NOMO-1 treated with dmso at 0.1 percent for 144 hours (cell line): ENCODE data around the gene COL4A2.
A peak's percentile ranks its signal among the peaks of the same experiment; 100 is the strongest.

ENCODE experiments used
- DNase-seq: peaks from one replicate; lab custom pipeline; 2025; ENCODE audit not compliant: unreplicated experiment; lab: John Stamatoyannopoulos, UW

COL4A2 gene

DNA sequence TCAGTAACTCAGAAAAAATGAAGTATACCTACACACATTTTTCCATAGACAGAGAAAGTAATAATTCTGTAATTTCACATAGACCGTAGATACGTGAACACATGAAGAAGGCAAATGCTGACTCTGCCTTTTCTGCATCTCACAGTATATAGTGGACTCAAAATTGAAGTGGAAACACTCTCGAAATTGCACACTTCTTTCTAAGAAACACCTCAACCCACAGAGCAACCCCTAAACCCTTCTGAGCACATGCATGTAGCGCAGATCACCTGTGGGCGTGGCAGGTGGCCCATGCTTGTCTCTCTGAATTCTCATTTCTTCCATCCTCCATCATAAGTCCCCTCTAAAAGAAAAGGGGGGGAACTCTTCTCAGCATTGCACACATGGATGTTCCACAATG is 34.9 kb upstream of the COL4A2 start:
- no peak for DNase-seq

DNA sequence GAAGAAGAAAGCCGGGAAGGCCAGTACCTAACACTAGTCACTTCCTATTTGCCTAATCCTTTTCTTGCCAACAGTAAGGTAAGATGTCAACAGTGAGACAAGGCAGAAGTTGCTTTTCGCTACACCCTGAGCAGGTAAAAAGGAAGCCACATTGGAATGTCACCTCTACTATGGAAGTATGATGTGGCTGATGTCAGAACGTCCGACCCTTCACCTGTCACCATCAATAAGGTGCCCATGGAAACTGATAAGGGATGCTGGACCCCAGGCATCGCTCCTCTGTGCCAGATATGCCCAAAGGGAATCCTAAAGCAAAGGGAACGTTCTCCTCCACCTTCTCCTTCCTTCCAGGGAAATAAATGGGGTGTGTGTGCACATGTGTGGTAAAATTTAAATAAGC is 34.4 kb upstream of the COL4A2 start:
- no peak for DNase-seq

DNA sequence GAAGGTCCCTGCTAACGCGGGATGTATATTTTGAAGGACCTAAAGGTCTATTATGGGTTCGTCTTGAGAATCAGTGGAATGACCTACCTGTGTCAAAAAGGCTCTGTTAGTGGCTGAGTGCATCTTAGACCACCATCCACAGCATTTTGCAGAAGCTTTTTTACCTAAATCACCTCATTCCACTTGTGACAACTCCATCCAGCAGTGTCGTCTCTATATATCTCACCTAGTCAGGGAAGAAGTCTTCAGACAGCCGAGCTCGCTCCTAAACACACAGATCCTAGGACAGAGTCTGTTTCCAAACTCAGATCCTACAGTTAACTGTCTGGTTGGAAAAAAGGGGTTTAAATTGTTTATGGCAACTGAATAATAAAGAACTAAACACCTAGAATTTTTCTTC is 33.8 kb upstream of the COL4A2 start:
- no peak for DNase-seq

DNA sequence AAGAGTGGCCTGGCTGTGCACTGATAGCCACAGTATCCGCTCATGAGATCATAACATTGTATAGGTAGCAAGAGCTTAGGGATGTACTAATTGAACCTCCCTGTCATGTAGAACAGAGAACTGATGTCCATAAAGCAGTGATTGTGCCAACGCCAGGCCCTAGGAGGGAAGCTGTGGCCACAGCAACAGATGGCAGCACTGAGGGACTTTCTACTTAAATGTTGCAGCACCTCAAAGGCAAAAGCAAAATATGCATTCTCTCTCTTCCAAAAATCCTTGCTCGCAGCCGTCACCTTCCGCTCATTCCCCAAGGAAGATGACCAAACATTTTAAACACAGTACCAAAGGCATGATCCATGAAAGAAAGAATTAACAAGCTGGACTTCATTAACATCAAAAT is 32.4 kb upstream of the COL4A2 start:
- DNase-seq: no peak

- no peak for DNase-seq
Observed at GRCh38 chr13:110275931-110276552, 31.0 kb upstream of the COL4A2 start.

DNA sequence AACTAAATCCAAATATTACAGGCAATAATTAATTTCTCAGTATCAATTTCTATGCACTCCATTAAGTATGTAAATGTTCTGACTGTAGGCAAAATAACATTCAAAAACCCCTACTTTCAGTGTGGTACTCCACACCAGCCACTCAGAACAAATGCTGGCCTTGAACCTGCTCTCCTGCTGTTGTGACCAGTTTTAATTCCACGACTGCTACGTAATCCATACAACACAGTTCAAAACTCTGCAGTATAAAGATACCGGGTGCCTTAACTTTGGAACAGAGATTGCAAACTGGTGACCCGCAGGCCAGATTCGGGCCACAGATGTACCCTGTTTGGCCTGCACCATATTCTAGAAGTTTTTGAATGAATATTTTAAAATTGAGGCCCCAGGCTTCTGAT is 30.5 kb upstream of the COL4A2 start:
- DNase-seq: no peak

DNA sequence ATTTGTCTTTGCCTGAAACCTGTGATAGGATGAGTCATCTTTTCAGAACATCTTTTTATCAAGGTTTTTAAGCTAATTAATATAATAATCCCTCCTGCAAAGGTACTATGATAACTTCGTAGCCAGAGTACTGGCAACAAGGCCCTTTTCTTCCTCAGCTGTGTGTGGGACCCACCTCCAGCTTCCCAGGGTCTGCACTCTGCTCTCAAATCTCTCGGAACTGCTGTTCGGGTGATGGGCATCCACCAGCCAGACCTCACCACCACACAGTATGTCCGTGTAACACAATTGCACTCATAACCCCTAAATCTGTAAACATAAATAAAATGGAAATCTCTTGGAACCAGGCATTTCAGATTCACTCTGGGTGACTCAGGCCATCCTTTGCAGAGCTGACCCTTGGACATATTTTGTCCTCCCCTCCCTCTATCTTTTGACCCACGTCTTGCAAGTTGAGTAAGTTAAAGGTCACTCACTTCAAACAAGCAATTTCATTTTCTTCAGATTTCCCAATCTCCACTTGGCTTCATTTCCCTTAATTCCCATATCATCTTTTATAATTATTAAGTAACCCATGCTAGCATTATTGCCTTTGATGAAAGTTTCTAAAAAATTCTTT is 29.6 kb upstream of the COL4A2 start:
- DNase-seq: no peak

GRCh38 chr13:110278859-110279258 is 28.2 kb upstream of the COL4A2 start:
- DNase-seq: no peak

DNA sequence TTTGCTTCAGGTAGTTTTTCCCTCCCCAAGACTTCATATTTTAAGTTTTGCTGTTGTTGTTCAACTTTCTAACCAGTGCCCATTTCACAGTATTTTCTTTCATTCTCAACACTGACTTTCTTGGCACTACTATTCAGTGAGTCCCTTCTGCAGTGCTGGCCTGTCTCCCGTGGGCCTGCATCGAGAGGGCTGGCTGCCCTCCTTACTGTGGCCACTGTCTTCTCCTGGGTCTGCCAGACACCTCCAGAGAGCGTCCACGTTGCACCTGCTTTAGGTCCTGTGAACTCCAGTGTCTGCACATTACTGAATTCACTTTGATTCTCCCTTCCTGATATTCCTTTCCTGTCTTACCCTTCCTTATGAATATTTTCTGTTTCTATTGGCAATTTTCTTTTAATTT is 27.4 kb upstream of the COL4A2 start:
- no peak for DNase-seq

DNA sequence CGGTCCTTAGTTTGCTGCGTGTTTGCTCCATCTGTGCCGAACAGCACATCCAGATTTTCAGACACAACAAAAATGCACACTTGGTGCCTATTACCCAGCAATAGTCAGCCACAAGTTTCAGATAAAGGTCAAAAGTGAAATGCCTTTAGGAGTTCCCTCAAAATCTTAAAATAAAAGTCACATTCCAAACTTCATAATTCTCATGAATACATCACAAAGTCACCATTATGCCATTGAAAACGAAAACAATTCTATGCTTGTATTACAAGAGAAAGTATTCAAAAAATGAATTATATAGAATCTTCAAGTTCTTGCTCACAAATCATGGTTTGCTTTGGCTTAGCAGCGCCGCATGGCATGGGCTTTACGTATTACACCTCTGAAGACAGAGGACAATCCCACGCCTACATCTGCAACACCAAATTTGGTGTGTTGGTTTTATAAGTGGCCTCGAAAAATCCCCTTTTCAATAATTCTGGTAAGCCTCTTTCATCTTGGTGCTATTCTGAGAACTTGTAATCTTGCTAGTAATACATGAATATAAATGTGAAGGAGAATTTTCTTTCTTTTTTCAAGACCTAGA is 26.8 kb upstream of the COL4A2 start:
- no peak for DNase-seq

DNA sequence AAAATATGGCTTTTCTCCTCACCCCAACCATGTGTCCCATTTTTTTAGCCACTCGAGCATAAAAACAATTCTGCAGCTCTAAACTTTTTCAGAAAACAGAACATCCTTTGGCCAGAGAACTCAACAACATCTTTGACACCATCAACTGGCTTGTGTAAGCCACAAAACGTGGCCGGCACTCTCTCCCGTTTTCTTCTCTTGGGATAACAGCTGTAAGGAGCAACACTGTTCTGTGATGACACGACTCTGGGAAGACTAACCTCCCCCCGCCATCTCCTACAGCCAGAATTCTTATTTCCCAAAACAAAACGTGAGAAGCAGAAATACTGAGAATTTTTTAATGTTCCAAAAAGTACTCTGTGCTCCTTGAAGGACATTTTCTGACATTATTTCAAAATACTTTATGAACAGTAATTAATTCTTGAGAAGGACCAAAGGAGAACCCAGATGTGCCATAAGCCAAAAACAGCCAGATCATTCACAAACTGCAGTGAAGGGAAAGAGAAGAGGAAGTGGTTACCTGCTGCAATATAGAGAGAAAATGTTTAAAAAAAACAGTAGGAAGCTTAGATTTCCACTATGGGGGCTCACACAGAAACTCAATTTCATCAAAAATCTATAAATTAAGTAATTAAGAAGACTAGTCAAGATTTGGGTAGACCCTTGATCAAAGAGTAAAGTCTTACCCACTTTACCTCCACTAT is 25.9 kb upstream of the COL4A2 start:
- DNase-seq: peak; percentile 34

- DNase-seq: no peak
Observed at GRCh38 chr13:110281736-110282135, 25.3 kb upstream of the COL4A2 start.

- no peak for DNase-seq
Observed at GRCh38 chr13:110282316-110282841, 24.7 kb upstream of the COL4A2 start.

- no peak for DNase-seq
Observed at GRCh38 chr13:110283736-110284517, 23.2 kb upstream of the COL4A2 start.

DNA sequence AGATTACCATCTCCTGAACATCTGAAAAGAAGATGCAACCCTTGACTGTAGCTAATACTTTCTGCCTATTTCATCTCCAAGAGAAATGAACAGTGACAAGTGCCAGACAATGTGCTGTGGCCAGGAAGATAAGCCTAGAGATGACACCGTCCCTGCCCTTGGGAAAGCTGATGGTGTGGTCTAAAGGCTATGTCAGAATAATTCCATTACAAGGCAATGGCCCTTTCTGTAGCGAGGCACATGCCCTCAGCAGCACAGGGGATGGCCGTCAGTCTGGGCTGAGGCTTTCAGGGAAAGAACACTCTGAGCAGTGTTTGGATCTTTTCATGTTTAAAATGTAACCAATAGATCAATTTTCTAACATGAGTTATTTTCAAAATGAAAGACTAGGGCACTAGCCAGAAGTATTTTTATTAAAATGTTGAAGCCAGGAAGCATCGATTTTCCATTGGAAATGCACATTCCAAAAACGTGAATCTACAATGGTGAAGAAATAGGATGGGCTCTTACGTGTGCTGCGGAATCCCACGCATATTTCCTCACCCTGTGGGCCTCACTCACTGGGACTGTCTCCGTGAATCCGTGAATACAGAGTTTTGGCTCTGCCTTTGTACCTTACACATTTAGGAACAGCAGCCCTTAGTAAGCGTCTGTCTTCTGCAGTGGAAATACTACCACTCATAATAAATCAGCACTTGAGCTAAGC is 22.2 kb upstream of the COL4A2 start:
- no peak for DNase-seq

- DNase-seq: no peak
Observed at GRCh38 chr13:110285991-110286832, 20.9 kb upstream of the COL4A2 start.

DNA sequence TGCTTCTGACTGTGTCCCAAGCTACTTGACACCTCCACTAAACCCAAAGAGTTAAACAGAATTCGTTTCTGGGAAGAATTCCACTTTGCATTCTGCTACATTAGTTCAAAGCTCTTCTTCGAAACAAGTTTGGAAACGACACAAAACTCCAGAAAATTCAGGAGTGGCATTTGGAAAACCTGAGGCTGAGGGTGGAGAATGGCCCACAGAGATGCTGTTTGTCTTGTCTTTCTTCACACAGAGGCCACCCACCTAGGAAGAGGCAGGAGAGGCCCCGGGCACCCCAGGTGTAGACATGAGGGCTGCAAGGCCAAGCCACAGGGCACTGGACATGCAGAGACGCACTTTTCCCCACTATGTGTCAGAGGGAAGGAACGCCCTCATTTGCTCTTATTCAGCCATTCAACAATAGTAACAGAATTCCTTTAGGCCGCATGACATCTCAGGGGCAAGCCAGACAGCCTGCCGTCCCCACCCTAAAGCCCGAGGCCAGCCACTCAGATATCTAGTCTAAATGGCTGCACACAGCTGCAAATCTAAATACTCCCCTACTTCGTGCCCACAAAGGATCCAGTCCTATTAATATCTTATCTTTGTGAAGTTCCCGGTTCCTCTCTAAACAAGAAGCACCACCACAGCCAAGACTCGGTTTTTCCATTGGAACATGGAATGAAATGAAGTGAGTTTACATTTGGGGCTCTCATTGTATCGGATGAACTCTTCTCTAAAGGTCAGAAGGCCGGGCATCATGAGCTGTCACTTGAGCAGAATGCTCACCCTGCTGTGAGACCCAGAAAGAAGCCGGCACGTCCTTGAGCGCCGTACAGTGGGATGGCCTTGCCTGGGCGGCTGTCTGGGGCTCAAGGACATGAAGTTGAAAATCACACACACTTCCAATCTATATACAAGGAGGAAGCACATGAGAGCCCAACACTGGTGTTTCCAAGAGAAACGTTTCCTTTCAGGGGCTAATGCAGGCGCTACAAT is 20.0 kb upstream of the COL4A2 start:
- DNase-seq: no peak

DNA sequence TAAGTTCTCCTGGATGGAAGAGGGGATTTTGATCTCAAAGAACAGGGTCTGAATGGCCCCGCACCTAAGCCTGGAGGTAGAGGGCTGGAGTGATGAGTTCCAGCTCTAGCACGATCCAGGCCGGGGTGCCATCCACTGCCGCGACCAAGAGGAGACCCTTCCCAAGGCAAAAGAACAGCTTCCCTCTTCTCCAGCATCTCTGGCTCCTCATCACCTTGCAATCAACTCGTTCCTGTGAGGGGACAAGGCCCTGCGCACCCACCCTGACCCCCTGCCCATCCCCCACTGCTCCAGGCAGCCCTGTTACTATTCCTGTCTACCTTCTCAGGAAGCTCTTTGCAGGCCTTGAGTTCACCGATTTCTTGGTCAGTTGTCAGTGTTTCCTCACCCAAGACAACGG is 17.9 kb upstream of the COL4A2 start:
- DNase-seq: no peak
